Activated CD4-positive, alpha-beta T cell treated with anti-CD3 and anti-CD28 coated beads, Interleukin-2, amount 50 U/mL, for 1 hour (primary cell): ENCODE data around the gene SERINC3.

Source experiments
- DNase-seq: peaks from one replicate; pipeline ENCODE4 v3.0.0-alpha.2; 2020

SERINC3 gene

GRCh38 chr20:44461142-44461802 lies 60.6 kb downstream of the SERINC3 start:
- no peak for DNase-seq

DNA sequence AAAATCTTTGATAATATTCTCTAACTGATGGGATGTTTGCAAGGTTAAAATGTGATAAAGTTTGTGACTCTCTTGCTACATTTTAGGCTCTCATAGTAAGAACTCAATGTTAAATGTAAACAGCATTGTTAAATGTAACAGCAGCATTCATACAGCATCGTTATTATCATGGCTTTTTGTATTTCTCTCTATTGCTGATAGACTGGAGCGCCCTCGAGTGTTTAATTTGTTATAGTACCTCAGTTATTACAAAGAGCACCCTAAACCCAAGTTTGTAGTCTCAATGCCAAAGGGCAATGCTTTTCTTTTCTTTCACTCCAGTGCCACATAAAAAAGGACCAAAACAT lies 61.1 kb downstream of the SERINC3 start:
- no peak for DNase-seq

- DNase-seq = no peak
These were observed 62.6 kb downstream of the SERINC3 start for GRCh38 chr20:44459271-44459670.

- no peak for DNase-seq
These were observed 64.9 kb downstream of the SERINC3 start for GRCh38 chr20:44457016-44457415.

DNA sequence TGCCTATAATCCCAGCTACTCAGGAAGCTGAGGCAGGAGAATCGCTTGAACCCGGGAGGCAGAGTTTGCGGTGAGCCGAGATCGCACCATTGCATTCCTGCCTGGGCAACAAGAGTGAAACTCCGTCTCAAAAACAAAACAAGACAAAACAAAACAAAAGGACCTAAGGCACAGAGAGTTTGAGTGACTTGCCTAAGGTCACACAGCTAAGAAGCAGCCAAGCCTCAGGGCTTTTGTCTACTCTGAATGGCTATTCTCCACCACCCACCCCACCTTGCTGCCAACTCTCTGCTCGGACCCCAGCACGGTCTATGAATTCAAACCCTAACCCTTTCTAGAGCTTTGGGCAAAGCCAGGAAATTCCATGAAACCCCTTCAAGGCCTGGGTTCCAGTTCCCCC lies 65.3 kb downstream of the SERINC3 start:
- no peak for DNase-seq

GRCh38 chr20:44455126-44455525 lies 66.7 kb downstream of the SERINC3 start:
- DNase-seq = no peak

DNA sequence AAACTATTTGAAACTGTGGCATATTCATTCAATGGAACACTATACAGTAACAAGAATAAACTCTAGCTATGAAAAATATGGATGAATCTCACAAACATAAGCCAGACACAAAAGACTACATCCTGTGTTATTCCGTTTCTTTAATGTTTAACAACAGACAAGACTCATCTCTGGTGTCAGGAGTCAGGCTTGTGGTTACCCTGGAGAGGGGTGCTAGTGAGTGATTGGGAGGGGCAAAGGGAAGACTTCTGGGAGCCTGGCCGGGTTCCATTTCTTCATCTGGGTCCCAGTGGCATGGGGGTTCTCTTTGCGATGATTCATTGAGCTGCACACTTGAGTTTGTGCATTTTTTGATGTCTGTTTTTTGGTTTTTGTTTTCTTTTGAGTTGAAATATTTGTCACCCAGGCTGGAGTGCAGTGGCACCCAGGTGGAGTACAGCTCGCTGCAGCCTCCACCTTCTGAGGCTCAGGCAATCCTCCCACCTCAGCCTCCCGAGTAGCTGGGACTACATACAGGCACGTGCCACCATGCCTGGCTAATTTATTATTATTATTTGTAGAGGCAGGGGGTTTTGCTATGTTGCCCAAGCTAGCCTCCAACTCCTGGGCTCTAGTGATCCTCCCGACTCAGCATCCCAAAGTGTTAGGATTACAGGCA lies 67.4 kb downstream of the SERINC3 start:
- DNase-seq = no peak

GRCh38 chr20:44450903-44451450 lies 70.9 kb downstream of the SERINC3 start:
- no peak for DNase-seq

GRCh38 chr20:44450281-44450889 lies 71.5 kb downstream of the SERINC3 start:
- no peak for DNase-seq

DNA sequence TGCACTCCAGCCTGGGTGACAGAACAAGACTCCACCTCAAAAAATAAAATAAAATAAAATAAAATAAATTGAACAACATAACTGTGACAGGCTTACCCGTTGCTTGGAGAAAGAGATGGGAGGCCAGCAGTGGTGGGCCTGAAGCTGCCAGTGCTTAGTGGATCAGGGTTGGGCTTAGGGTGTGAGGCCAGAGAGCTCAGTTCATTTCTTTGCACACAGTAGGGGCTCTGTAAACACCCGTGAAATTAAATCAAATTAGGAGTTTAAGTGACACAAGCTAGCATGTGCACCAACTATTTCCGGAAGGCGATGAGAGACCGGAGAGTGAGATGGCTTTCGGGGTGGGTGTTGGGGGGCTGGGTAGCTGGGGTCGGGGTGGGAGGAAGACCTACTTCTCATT lies 72.0 kb downstream of the SERINC3 start:
- DNase-seq = no peak

DNA sequence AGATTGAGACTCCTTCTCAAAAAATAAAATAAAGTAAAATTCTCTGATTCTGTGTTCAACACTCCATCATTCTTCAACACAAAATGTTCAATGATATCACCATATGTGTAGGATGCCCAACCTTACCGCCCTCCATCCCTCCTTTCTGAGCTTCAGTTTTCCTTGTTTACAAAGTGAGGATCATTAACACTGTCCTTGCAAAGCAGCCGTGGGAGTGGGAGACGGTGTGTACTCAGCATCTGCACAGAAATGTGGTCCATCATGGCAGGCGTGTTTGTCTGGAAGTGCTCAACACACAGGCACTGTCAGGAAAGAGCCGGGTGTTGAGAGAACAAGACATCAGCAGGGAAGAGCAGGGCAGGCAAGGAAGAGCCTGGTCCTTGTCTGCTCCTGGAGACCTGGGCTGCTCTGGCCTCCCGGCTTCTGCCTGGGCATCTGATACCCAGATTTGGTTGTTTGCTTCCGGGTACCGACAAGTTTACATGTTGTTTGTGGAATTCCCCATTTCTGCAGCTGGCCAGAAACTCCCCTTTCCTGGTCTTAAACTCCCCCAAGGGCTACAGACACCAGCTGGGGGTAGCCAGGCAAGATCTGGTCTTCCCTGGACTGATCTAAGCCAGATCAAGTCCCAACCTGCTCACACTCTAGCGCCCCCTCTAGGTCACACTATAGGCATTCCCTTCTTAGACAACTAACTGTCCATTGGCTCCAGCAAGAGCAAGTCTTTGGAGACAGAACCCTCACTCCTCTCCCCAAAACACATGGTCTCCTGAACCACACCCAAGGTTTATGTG lies 72.9 kb downstream of the SERINC3 start:
- no peak for DNase-seq

GRCh38 chr20:44447827-44448419 lies 73.9 kb downstream of the SERINC3 start:
- DNase-seq = no peak
